Endodermal cell (in vitro differentiated cells): ENCODE data around the gene BRF1. TPM values are rescaled to one million over a fixed set of nuclear protein-coding genes. Genes with fewer than 3 reads are reported as not detected.

Experiments used
- DNase-seq: peaks from one replicate; pipeline ENCODE4 v3.0.0-alpha.2; 2017
- H3K27ac ChIP-seq: 2 replicates; pipeline ENCODE4 v1.5.1; 2013; ENCODE audit warnings: mild to moderate bottlenecking, low read depth, low read length, moderate library complexity
- H3K27me3 ChIP-seq: 2 replicates; pipeline ENCODE4 v1.6.1; 2013; ENCODE audit warnings: mild to moderate bottlenecking, low read length, moderate library complexity; ENCODE audit not compliant: insufficient read depth, control insufficient read depth, poor library complexity, severe bottlenecking
- H3K36me3 ChIP-seq: 2 replicates; pipeline ENCODE4 v1.7.0; 2013; ENCODE audit warnings: mild to moderate bottlenecking, low read length, moderate library complexity; ENCODE audit not compliant: control insufficient read depth, insufficient read depth
- H3K4me1 ChIP-seq: one replicate; pipeline ENCODE4 v1.7.0; 2013; ENCODE audit warnings: low read length; ENCODE audit not compliant: control insufficient read depth, insufficient read depth
- H3K4me3 ChIP-seq: 2 replicates; pipeline ENCODE4 v1.5.1; 2013; ENCODE audit warnings: mild to moderate bottlenecking, low read length, moderate library complexity
- H3K9ac ChIP-seq: 2 replicates; pipeline ENCODE4 v1.6.1; 2013; ENCODE audit warnings: mild to moderate bottlenecking, low read length, moderate library complexity; ENCODE audit not compliant: poor library complexity, severe bottlenecking; ENCODE audit errors: extremely low read depth
- H3K9me3 ChIP-seq: 2 replicates; pipeline ENCODE4 v1.6.1; 2013; ENCODE audit warnings: mild to moderate bottlenecking, low read length, moderate library complexity; ENCODE audit not compliant: control insufficient read depth
- H3K27ac Mint-ChIP-seq: 2 replicates; pipeline ENCODE4 v1.8.0; 2020; ENCODE audit warnings: mixed read lengths
- H3K27me3 Mint-ChIP-seq: 2 replicates; pipeline ENCODE4 v1.8.0; 2021; ENCODE audit warnings: mild to moderate bottlenecking, mixed read lengths; ENCODE audit not compliant: insufficient read depth
- H3K36me3 Mint-ChIP-seq: 2 replicates; pipeline ENCODE4 v1.8.0; 2020; ENCODE audit warnings: low read depth, mixed read lengths
- H3K4me1 Mint-ChIP-seq: 2 replicates; pipeline ENCODE4 v1.8.0; 2020; ENCODE audit warnings: mixed read lengths
- H3K4me3 Mint-ChIP-seq: 2 replicates; pipeline ENCODE4 v1.8.0; 2020; ENCODE audit warnings: mild to moderate bottlenecking, moderate library complexity, mixed read lengths
- H3K9me3 Mint-ChIP-seq: 2 replicates; pipeline ENCODE4 v1.8.0; 2020; ENCODE audit warnings: mild to moderate bottlenecking, mixed read lengths
- WGBS, 2 experiments: methylation state at CpG; one replicate each; pipeline versions ENCODE4 v1.1.5 to v1.1.7; 2013; ENCODE audit warnings: missing lambda C conversion rate in 2 of 2, mixed read lengths in 1 of 2; ENCODE audit not compliant: insufficient coverage in 1 of 2, insufficient read length in 1 of 2; 5-methylcytosine and 5-hydroxymethylcytosine counted together
- total RNA-seq, 2 donors: library from RNA; stranded (reverse); fragmentation: NEBNext Ultra II Directional in 1 of 2; extraction: Animal tissue kit (Norgen Biotek cat#: 25700) in 1 of 2; gene quantifications; 2 replicates in 1 of 2; 3 replicates in 1 of 2; pipeline ENCODE4 v1.2.1, GENCODE V29; 2021
- TF ChIP-seq, protein P1 (sequence below): fragments of 200-600 bp; sonication (generic); conservative IDR thresholded peaks from 2 replicates; pipeline ENCODE4 v1.5.0; 2021; ENCODE audit warnings: antibody characterized with exemption, mild to moderate bottlenecking

The BRF1 gene
- total RNA-seq, 2 donors from 2014 or later: 37.0 to 44.5 TPM

DNA sequence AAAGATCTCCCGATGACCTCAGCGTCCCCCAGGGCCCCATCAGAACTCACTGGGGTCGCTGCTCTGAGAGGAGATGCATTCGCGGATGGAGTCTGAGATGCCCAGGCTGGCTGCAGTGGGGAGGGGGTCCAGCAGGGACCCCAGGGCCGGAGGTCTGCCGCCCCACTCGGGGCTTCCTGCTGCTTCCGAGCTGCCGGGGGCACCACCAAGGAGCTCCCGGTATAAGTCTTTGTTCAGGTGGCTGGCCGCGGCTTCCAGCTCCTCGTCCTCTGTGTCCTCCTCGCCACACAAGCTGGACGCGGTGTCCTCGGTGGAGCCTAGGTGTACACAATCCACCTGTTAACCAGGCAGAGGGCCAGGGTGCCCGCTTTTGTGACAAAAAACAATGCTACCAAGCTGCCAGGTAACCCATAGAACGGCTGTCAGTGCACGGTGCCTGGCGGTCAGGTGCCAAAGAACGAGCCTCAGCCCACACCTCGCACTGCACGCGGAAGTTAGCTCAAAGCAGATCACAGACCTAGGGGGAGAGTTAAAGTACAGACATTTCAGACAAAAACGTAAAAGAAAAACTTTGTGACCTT, 79.1 kb downstream of the BRF1 start:
- H3K36me3 ChIP-seq: peaks cover 53% of the 10 kb centered on the region
- WGBS, 2 experiments: 94 to 97% methylated on average over 27 of the region's 27 CpGs
- H3K36me3 Mint-ChIP-seq: peaks cover 64% of the 10 kb centered on the region
- no peak overlapping the region for H3K4me3 Mint-ChIP-seq
- H3K9me3 Mint-ChIP-seq: no peaks in the 10 kb centered on the region
- no peak overlapping the region for H3K4me3 ChIP-seq
- H3K27ac ChIP-seq: no peak overlapping the region
- no peak overlapping the region for H3K27ac Mint-ChIP-seq
- no peaks in the 10 kb centered on the region for H3K27me3 Mint-ChIP-seq
- TF ChIP-seq, protein P1, sequence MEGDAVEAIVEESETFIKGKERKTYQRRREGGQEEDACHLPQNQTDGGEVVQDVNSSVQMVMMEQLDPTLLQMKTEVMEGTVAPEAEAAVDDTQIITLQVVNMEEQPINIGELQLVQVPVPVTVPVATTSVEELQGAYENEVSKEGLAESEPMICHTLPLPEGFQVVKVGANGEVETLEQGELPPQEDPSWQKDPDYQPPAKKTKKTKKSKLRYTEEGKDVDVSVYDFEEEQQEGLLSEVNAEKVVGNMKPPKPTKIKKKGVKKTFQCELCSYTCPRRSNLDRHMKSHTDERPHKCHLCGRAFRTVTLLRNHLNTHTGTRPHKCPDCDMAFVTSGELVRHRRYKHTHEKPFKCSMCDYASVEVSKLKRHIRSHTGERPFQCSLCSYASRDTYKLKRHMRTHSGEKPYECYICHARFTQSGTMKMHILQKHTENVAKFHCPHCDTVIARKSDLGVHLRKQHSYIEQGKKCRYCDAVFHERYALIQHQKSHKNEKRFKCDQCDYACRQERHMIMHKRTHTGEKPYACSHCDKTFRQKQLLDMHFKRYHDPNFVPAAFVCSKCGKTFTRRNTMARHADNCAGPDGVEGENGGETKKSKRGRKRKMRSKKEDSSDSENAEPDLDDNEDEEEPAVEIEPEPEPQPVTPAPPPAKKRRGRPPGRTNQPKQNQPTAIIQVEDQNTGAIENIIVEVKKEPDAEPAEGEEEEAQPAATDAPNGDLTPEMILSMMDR: no peak
- no peaks in the 10 kb centered on the region for H3K27me3 ChIP-seq
- no peaks in the 10 kb centered on the region for H3K9me3 ChIP-seq
- H3K4me1 Mint-ChIP-seq: peaks cover 2% of the 10 kb centered on the region
- no peak overlapping the region for H3K9ac ChIP-seq
- no peak for DNase-seq
- no peaks in the 10 kb centered on the region for H3K4me1 ChIP-seq

DNA sequence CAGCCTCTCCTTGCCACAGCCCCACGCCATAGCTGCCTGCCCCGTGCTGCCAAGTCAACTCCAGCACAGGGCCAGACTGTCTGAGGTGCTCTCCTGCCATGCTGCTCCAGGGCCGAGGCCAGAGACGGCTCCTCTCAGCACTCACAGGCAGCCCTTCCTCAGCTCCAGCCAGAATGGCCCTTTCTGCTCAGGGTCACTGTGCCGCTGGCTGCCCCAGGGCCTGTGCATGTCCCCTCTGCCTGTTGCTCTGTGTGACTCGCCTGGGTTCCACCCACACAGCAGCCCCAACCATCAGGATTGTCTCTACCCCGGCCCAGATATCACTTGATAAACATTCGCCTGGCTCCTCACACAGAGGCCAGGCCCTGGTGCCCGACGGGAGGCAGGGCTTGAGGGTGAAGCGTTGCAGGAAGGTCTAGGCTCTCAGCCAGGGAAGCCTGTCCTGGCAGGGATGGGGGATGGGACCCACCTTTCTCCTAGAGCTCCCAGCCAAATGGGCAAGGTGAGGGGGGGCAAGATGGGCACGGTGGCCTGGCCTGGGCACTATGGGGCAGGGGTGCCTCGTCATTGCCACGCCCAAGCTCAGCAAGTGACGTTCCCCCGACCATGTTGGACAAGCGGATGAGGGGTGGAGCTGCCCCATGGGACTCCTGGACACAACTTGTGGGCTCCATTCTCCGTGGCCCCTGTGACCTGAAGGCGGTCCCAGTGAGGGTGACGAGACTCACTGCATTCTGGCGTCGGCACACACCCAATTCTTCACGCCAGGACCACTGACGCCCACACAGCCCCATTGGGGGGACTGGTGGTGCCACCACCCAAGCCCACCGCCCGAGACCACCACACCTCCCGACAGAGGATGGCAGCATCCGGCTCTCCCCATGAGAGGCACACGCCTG, 79.9 kb downstream of the BRF1 start:
- no peak overlapping the region for H3K27ac ChIP-seq
- DNase-seq: no peak
- Mint-ChIP-seq H3K4me3 (no peak overlapping the region), H3K36me3 (peaks cover 62% of the 10 kb centered on the region), H3K9me3 (no peaks in the 10 kb centered on the region), H3K4me1 (peaks cover 2% of the 10 kb centered on the region), H3K27me3 (no peaks in the 10 kb centered on the region), H3K27ac (no peak overlapping the region)
- H3K4me3 ChIP-seq: no peak overlapping the region
- TF ChIP-seq, protein P1: no peak
- WGBS, 2 experiments: 92 to 99% methylated on average over 24 to 29 of the region's 29 CpGs
- H3K36me3 ChIP-seq: peaks cover 45% of the 10 kb centered on the region
- no peaks in the 10 kb centered on the region for H3K27me3 ChIP-seq
- H3K9me3 ChIP-seq: no peaks in the 10 kb centered on the region
- H3K4me1 ChIP-seq: no peaks in the 10 kb centered on the region
- no peak overlapping the region for H3K9ac ChIP-seq

DNA sequence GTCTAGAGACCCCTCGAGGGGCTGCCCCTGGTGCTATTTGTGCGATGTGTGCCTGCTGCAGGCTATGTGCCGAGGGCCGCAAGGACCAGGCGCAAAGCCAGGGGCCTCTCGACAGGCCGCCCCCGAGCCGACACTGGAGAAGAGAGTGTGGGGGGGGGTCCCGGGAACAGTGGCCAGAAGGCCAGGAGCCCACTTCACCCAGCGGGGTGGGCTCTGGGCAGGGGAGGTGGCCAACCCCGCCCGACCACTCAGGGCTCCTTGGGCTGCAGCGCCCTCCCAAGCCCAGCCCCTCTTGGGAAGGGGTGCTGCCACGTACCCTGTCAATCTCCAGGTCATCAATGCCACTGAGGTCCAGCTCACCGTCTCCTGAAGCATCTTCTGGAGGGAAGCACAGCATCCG, 81.0 kb downstream of the BRF1 start:
- Mint-ChIP-seq H3K27me3 (no peaks in the 10 kb centered on the region), H3K27ac (no peak overlapping the region), H3K4me3 (no peak overlapping the region), H3K9me3 (no peaks in the 10 kb centered on the region), H3K36me3 (peaks cover 62% of the 10 kb centered on the region), H3K4me1 (peaks cover 2% of the 10 kb centered on the region)
- Histone ChIP-seq H3K9me3 (no peaks in the 10 kb centered on the region), H3K27ac (no peak overlapping the region), H3K4me3 (no peak overlapping the region), H3K36me3 (peaks cover 34% of the 10 kb centered on the region), H3K9ac (no peak overlapping the region), H3K27me3 (no peaks in the 10 kb centered on the region), H3K4me1 (no peaks in the 10 kb centered on the region)
- 96 to 99% methylated on average over 8 to 17 of the region's 17 CpGs for WGBS, 2 experiments
- TF ChIP-seq, protein P1: no peak
- no peak for DNase-seq
